Activated CD4-positive, alpha-beta T cell treated with anti-CD3 and anti-CD28 coated beads for 1 hour (primary cell): ENCODE data around the gene MEGF11.
"Not testable (repeated sequence)": the region's sequence is repeated elsewhere in the genome, so short reads cannot be mapped to it uniquely, and the experiment has no call there.

Source experiments
- DNase-seq: peaks from one replicate; pipeline ENCODE4 v3.0.0-alpha.2; 2020

MEGF11 gene

DNA sequence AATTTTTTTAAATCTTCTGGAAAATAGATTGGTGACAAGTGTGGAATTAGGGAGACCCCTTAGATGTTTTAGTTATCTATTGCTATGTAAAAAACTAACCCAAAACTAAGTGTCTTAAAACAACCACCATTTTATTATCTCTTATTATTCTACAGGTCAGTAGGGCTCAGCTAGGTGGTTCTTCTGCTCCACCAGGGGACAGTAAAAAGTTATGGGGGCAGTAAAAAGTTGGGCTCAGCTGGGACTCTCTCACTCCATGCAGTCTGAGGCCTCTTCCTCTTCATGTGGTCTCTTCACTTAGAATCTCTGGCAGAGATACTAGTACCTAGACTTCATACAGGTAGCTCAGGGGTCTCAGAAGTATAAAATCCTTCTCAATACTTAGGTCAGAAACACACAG lies 21.8 kb upstream of the MEGF11 start:
- no peak for DNase-seq

DNA sequence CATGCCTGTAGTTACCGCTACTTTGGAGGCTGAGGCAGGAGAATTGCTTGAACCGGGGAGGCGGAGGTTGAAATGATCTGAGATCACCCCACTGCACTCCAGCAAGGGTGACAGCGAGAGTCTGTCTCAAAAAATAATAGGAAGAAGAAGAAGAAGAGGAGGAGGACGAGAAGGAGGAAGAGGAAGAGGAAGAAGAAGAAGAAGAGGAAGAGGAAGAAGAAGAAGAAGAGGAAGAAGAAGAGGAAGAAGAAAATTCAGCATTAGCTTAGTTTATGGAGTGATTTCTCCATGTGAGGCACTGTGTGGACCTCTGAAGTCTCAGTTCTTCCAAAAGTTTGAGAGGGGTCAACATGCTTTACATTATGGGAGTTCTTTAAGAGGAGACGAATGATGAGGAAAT lies 17.4 kb upstream of the MEGF11 start:
- DNase-seq, result no peak

DNA sequence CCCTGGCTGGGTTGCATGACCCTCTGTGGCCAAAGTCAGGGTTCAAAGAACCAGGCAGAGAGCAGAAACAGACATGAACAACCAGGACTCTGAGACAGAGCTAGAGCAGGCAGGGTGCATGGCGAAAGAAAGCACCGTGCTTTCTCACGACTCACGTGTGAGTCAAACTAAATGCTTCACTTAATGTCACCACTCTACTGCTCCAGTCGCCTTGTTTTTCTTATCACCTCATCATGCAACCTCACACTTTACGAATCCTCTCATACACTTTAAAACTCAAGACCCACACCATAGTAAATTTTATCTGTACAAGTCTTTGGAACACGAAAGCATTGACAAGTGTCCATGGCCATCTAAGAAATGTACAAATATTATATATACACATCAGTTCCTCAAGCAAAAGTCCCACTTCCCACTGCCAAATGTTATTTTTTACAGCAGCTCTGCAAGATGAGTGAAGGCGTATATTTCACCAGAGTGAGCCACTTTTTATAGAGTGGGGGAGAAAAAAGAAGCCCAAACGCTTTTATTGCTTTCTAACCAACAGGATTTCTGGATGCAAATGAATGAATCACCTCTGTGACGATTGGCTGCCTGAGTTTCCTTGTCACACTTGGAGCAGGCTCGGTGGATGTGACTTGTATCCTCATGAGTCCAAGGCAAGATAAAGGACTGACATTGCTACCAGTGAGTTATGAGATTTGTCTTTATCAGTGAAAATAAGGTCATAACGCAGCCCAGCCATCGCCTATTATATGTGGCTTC lies 16.0 kb upstream of the MEGF11 start:
- DNase-seq, result no peak

DNA sequence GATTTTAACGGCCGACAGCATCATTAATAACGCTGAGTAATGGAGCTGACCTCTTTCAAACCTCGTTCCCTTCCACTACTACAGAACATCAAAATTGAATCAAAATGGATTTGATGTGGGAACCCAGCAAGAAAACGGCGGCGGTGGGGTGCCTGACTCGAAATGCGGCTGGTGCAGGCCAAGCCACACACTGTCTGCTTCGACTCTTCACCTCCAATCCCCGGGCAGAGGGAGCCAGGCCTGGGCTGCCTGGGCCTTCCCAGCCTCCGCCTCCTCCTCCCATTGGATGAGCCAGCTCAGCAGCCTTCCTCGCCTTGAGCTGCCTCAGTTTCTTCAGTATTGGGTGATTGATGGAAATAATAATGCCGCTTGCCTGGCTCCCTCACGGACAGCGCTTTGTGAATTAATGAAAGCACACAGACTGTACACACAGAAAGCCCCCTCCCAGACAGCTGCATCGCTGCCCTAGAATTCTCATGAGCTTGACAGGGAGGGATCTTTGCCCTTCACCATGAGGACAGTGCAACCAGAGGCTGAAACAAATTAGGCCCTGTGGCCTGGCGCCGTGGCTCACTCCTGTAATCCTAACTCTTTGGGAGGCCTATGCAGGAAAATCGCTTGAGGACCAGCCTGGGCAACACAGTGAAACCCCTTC lies 11.4 kb upstream of the MEGF11 start:
- no peak for DNase-seq

DNA sequence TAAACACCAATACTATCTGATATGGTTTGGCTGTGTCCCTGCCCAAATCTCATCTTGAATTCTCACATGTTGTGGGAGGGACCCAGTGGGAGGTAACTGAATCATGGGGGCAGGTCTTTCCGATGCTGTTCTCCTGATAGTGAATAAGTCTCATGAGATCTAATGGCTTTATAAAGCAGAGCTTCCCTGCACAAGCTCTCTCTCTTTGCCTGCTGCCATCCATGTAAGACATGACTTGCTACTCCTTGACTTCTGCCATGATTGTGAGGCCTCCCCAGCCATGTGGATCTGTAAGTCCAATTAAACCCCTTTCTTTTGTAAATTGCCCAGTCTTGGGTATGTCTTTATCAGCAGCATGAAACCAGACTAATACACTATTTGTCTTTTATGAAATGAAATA lies 9.3 kb upstream of the MEGF11 start:
- not testable (repeated sequence) for DNase-seq

DNA sequence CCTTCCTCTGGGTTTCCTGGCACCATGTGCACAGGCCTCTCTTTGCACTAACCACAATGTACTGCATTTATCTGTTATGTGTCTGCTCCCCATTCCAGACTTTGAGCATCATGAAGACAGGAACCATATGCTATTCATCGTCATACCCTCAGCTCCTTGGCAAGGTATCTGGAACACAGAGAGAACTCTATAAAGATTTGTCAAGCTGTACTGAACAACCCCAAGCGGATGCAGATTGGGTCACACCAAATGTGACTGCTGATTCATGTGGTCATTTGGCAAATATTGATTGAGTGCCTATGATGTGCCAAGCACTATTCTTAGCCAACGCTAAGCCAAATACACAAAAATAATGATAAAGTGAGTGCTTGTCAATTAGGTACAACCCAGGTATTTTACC lies 7.5 kb upstream of the MEGF11 start:
- DNase-seq, result no peak

DNA sequence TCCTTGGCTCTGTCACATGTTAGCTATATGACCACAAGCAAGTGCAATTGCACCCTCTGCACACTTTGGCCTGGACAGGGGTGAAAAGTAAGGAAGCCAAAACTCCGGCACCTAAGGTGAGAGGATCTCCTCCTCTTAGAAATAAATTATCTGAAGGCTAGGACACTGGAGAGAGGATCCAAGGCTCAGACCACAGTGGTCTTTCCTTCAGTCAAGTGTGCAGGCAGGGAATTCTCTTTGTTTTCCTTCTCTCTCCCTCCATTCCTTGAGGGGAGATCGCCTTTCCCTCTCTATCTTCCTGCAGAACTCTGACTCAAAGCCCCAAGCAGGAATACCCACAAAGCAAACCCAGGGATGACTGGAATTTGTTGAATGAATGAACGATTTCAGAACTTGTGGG lies 3.1 kb upstream of the MEGF11 start:
- DNase-seq, result no peak

DNA sequence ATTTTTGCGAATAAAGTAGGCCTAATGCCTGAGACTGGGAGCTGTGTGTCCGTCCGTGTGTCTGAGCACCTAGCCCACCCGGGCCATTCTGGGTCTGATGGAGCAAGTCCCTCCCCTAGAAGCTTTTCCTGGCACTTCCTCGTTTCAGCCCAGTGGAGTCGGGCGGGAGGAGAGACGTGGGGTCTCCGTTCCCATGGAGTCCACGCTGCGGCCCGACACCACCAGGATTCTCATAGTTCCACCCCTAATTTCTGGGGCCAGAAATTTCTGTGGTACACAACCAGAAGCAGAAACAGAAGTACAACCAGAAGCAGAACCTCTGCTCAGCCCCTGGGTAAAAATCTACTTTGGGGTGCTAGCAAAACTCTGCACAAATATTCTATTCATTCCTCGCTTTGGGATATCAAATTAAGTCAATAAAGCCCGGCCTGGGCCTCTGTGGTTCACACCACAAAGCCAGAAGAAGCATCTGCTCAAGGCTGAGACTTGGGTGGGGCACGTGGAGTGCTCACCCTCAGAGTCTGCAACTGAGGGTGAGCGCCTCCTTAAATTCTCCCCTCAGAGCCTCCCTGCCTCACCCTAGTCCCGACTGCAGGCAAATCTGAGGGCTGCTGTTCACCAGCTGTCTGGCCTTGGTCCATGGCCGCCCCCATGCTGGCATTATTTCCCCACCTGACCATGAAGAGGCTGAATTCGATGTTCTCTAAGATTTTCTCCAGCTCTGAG lies 1.6 kb upstream of the MEGF11 start:
- no peak for DNase-seq

DNA sequence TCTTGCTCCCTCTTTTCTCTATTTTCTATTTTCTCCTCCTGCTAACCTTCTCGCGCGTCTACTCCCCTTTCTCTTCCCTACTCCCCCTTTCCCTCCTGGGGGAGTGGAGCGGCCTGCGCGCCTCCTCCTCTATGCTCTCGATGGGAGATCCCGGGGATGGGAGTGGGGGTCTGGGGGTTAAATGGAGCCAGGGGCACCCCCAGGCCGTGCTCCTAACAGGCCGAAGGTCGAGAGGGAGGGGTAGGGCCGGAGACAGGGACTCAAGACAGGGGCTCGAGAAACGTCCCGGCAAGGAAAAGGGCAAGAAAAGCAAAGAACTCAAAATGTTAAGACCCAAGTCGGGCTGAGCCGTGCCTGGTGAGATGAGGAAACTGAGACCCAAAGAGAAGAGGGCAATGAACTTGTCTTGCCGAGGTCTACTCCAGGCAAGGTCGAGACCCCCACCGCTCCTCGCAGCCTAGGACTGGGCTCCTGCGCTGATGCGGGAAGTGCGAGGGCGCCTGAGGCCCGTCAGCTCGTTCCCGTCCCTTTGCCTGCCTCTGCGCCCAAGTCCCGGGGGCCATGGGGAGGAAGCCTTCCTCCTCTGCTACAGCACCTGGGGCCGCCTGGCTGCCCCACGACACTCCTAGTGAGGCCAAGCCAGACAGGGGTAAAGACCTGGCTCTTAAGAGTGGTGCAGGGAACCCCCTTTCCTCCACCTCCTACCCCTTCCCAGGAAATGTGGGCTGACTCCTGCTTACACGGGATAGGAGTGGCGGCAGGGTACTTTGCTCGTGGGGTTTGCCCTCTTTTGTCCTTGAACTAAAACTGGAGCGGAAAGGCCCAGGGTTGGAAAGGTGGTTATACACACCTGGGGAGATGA lies 770 bp upstream of the MEGF11 start:
- DNase-seq, result no peak

DNA sequence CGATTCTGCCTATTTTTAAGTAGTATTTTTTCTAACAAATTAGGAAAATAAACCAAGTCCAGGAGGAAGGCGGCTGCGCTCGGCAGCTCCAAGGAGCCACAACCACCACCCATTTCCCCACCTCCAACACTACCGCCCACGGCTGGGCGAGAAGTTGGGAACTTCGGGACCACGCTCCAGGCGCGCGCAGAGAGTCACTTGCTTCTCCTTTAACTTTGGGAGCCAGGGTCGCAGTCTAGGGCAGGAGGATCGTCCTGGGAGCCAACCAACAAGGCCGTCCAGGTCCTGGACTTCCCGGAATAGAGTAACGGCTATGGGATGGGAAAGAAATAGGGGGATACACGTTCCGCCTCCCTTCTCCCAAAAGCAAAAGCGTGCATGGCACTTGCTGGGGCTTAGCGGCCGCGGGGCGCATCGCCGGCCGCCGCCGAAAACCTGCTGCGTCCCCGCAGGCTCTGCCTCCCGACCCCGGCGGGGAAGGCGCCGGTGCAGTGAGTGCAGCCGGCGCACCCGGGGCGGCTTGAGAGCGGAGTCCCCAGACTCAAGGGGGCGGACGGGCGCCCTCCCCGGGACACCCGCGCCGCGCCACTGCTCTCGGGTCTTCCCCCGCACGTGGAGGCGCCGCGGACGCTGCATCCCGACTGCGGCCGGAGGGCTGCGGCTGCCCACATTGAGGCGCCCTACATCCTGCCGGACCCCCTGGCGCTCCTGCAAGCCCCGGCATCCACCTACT lies 699 bp downstream of the MEGF11 start:
- no peak for DNase-seq

DNA sequence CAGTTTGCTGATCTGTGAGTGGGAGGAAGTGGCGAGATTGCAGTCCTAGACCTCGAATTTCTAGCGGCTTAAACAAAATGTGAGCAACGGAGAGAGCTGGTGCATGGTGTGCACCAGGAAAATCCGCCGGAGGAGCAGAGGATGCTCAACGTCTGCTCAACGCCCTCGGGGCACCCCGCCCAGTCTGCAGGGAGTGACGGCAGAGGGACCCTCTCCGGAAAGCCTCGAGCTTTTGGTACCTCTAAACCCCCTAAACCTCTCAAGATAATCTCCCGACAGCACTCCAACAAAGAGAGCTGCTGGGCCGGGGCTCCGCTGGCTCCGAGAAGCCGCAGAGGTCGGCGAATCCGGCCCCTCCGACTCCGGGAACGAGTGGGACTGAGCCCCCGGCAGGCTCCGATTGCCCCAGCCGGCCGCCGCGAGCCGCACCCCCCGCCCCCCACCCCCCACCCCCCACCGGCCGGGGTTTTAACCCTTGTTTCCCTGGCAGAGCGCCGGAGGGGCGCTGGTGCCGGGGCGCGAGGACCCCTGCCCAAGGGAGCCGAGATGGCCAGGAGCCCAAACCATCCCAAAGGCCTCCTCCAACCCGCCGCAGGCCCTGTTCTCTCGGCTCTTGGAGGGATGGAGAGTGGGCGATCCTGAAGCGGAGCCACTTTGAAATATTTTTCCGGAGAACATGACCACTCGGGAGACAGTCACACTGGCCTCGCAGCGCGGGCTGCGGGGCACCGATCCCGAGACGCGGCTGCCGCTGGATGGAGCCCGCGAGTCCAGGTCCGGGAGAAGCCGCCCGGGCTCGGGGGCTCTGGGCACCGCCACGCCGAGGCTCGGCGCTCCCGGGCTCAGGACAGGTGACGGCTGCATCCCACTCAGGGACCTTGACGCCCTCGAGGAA lies 1.5 kb downstream of the MEGF11 start:
- DNase-seq, result peak; percentile 20

DNA sequence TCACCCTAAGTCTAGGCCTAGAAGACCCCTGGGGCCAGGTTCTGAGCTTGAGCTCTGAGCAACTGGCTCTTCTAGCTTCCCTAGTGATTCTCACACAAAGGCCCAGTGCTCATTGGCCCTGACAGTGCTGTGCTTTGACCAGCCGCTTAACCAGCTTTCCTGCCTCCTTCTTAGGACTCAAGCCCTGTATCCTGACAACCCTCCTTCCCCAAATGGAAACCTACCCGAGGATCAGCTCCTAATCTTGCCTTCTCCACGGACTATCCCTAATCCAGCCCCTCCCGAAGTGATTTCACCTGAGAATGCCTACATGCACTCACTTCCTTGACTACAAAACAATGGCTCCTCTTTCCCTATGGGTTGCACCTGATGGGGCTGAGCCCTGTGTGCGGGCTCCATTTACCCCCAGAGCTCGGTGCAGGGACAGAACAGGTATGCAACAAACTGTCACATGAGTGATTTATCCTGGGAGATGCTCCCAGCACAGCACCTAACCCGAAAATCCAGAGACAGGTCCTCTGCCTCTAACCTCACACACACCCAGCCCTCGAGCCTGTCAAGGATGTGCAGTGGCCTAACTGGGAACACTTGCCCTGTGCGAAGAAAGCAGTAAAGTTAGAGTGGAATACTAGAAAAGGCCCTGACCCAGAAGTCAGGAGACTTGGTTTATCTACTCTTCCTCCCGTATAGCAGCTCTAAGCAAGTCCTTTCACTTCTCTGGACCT lies 2.3 kb downstream of the MEGF11 start:
- DNase-seq, result no peak

DNA sequence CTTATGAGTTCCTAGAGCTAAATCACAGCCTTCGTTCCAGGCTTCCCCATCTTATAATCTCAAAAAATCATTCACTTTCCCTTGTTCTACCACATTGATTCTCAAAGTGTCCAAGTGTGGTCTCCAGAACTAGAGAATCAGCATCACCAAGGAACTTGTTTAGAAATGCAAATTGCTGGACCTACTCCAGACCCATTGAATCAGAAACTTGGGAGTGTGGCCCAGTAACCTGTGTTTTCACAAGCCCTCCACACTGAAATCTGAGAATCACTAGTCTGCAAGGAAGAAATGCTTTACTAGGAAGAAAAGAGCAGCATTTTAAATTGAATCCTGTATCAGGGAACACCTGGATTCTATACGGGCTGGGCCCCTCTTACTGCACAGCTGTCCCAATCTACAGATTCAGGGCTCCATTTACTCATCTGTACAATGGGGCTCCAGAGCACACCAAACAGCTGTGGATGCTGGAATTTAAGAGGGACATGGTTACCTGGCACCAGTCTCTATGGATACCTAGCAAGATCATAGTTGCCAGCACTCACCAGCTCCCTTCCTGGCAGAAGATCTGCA lies 3.9 kb downstream of the MEGF11 start:
- DNase-seq, result no peak

DNA sequence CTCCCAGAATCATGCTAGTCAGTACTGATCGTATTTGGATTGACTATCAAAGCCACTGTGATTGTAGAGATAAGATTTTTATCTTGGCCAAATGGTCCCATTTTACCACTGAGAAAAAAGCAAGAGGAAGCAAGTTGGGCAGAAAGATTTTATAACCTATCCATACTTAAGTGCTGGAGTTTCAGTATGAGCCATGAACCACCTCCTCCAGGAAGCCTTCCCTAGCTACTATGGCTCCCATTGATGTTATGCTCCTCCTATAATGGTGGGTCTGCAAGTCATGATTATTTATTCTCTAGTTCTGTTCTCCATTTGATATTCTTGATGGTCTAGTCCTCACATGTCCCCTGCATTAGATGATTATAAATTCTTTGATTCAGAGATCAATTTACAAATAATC lies 6.6 kb downstream of the MEGF11 start:
- DNase-seq, result no peak

DNA sequence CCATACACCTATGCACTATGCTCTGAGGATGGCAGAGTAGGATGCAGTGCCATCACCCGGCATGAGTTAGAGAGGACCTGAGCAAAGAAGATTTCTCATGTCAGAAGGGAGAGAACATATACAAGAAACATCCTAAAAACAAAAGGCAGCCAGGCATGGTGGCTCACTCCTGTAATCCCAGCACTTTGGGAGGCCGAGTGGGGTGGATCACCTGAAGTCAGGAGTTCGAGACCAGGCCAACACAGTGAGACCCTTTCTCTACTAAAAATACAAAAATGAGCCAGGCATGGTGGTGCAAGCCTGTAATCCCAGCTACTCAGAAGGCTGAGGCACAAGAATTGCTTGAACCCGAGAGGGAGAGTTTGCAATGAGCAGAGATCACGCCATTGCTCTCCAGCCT lies 7.7 kb downstream of the MEGF11 start:
- not testable (repeated sequence) for DNase-seq

DNA sequence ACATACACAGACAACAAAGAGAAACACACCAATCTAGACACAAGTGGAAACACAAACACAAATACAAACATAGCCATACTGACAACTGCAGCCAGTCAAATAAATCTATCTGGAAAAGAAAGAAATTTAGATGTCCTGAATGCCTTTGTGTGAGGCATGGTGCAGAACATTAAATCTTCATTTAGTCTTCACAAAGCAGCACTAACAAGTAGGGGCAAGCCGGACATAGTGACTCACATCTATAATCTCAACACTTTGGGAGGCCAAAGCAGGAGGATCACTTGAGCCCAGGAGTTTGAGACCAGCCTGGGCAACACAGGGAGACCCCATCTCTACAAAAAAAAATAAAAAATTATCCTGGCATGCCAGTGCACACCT lies 11.7 kb downstream of the MEGF11 start:
- DNase-seq, result no peak

DNA sequence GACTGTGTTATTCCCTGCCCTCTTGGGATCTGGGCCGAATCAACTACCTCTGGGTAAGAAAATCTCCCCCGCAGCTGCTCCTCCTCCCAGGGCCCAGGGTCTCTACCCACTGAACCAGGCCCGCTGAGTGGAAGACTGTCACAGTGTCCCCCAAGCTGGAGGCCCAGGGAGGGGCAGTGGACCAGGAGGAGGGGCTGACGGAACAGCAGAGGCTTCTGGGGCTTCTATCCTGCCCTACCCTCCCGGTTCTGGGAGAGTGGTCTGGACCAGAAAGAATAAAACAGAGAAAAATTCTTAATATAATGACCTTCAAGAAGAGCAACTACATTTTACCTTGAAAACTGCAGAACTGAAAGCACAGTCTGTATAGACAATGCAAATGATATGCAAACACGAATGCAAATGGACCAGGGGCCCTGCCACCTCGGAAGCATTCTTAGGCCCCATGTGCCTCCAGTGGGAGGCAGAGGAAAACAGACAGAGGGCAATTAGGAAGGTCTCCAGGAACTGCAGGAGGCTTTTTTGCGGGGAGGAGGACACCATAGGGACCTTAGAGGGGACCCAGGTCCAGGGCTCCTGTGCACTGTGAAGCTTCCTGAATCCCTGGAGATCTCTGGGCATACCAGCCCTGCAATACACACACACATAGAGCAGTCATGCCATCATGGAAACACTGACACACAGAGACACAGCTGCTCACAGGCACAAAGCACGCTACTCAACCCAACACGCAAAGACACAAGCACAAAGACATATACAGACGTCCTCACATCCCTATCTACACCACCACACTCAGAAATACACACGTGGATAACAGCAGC lies 12.3 kb downstream of the MEGF11 start:
- no peak for DNase-seq

DNA sequence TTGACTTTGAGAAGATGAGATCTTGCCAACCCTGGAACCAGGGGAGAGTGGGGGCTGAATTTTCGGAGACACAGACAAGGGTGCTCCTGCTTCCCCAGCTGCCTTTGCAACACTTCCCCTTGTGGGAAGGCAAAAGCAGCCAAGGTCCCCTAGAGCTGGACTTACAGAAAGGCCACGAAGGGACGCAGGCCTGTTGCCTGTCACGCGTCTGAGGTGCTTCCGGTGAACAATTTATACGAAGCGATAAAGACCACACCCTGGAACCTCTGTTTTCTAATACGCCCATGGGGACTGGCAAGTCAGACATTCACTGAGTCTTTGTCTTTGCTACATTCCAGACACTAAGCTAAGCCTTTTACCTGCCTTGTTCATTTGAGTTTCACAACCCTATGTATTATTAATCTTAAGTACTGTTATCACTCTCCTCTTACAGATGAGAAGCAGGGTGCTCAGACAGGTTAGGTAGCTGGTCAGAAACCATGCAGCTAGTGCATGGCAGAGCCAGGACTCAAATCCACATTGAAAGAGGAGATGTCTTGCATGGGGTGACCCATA lies 13.2 kb downstream of the MEGF11 start:
- no peak for DNase-seq

DNA sequence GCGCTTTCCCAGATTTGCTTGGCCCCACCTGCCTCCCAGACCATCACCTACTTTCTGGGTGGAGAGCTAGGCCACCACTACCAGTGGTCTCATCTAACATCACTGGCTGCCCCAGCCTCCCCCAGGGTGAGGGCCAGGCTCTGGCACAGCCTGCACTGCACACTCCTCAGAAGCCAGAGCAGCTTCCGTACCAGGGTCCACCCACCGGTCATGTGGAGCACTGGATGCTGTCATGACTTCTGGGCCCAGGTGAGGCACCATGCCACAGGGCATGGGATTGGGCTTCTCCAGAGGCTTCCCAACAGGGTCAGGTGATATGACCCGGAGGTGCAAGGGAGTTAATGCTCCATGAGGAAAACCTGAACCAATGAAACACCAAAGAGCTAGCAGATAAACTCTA lies 14.0 kb downstream of the MEGF11 start:
- DNase-seq, result no peak
